LNCaP clone FGC (cell line): Measurements from ENCODE around the gene TEX101.
"Not testable (repeated sequence)": the region's sequence is repeated elsewhere in the genome, so short reads cannot be mapped to it uniquely, and the experiment has no call there.

Experiments used
- DNase-seq: peaks from one replicate; pipeline ENCODE4 v3.0.0-alpha.2; 2011; ENCODE audit warnings: low read depth
- H3K4me3 ChIP-seq: 2 replicates; pipeline ENCODE4 v1.5.1; 2011; ENCODE audit warnings: mild to moderate bottlenecking, low read depth, low read length, control low read depth
- CTCF ChIP-seq: IDR thresholded peaks from 2 replicates; pipeline ENCODE4 v1.5.1; 2012; ENCODE audit warnings: mild to moderate bottlenecking; ENCODE audit not compliant: control insufficient read depth, insufficient read depth; ENCODE audit errors: extremely low read depth

Gene TEX101, protein sequence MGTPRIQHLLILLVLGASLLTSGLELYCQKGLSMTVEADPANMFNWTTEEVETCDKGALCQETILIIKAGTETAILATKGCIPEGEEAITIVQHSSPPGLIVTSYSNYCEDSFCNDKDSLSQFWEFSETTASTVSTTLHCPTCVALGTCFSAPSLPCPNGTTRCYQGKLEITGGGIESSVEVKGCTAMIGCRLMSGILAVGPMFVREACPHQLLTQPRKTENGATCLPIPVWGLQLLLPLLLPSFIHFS

GRCh38 chr19:43414554-43414953 lies at the start of gene TEX101:
TEX101 (plus strand) TSS chr19:43414890; CDS start chr19:43415920, 1,030 bp downstream.
- DNase-seq = no peak
- no peak for TF ChIP-seq CTCF
- no peak within 1 kb of the TSS for H3K4me3 ChIP-seq

DNA sequence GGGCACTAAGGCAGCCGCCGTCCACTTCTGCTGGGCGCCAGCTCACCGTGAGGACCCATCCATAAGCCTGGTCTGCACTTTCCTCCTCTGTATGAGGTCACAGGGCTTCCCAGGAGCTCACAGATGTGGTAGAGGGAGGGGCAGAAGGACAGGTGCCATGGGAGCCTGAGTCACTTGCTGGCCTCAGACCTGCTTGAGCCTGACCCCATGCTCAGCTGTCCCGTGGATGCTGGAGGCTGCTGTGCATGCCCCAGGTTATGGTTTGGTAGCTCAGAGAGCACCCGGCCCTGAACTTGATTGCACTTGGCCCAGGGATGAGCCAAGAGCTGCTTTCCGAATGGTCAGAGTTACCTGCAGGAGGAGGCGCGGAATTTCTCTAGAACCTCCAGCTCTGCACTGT lies 49.0 kb upstream of the TEX101 start:
- DNase-seq, H3K4me3 ChIP-seq: not testable (repeated sequence)

GRCh38 chr19:43367822-43368221 lies 46.9 kb upstream of the TEX101 start:
- no peak for TF ChIP-seq CTCF
- no peak for DNase-seq
- H3K4me3 ChIP-seq = no peak overlapping the region

DNA sequence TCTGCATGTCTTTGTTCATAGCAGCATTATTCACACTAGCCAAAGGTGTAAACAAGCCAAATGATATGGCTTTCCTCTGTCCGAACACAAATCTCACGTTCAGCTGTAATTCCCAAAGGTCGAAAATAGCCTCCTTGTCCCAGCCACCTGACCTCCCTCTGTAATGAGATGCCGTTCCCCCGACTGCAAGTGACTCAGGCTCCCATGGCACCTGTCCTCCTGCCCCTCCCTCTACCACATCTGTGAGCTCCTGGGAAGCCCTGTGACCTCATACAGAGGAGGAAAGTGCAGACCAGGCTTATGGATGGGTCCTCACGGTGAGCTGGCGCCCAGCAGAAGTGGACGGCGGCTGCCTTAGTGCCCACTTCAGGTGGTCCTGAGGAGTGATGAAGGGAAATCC lies 45.8 kb upstream of the TEX101 start:
- DNase-seq = not testable (repeated sequence)

DNA sequence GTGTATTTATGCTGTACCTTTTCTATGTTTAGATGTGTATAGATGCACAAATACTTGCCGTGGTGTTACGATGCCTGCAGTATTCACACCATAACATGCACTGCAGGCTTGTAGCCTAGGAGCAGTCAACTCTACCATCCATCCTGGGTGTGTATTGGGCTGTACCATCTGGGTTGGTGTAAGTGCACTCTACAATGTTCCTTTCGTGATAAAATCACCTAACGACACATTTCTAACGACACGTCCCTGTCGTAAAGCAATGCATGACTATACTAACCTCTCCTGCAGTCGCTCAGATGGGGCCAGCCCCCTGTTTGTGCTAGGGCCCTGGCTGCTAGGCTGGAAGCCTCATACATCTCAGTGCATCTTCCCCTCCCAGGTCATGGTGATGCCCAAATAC lies 42.8 kb upstream of the TEX101 start:
- TF ChIP-seq CTCF = no peak
- no peak for DNase-seq

More for the DNA sequence above, 45.8 kb upstream of the TEX101 start:
- H3K4me3 ChIP-seq = not testable (repeated sequence)

DNA sequence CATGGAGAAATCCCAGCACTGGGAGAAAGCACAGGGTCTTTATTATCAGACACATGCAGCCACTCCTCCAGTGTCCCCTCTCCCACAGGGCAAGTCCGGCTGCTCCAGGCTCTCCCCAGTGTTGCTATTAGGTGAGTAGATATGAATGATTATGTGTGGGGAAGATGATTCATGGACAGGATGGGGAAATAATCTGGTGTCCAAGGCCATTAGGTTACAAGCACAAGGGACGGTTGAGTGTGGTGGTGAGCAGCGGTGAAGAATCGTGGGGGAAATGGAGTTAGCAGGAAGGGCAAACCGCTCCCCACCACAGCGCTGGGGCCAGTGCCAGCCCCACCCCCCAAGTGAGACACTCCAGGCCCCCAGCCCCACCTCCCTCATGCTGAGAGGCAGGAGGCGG lies 42.2 kb upstream of the TEX101 start:
- no peak for TF ChIP-seq CTCF
- no peak overlapping the region for H3K4me3 ChIP-seq
- no peak for DNase-seq

More for the DNA sequence above, 42.8 kb upstream of the TEX101 start:
- H3K4me3 ChIP-seq = no peak overlapping the region

DNA sequence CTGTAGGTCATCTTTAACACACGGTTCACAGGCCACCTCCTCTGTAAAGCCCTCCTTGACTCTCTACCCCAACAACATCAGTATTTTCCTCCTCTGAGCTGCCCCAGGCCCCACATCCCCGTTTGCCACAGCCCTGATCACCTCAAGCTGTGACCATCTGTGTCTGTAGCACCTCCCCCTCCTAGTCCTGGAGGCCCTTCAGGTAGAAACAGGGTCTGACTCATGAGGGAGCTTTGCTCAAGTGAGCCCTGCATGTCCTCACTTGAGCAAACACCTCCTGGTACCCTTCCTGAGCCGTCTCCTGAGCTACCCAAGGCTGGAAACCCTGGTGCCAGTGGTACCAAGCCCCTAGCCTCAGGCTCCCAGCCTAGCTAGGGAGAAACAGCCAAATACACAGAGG lies 37.1 kb upstream of the TEX101 start:
- H3K4me3 ChIP-seq, DNase-seq: not testable (repeated sequence)

DNA sequence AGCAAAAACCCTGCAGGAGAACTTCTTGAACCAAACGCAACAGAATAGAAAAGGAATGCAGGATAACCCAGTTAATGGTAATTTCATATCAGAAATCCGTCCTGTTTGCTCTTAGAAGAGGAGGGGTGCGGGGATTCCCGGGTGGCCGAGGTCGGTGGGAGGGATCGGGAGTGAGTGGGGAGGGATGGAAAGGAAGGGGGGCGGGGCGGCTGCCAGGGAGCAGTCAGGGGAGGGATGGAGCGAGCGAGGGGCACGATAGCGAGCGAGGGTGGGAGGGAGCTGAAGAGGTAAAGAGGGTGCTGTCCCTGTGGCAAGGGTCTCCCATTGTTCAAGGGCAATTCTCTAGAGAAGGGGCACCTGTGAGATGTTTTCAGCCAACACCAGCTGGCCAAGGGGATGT lies 34.7 kb upstream of the TEX101 start:
- DNase-seq = no peak
- no peak overlapping the region for H3K4me3 ChIP-seq

More for the DNA sequence above, 34.7 kb upstream of the TEX101 start:
- TF ChIP-seq CTCF = no peak
